Endothelial cell of umbilical vein (primary cell): ENCODE measurements around the gene XAGE3. TPM values are rescaled to one million over a fixed set of nuclear protein-coding genes. Genes with fewer than 3 reads are reported as not detected.

ENCODE experiments used
- BruUV-seq: library from RNA; stranded (reverse); fragments of 400-500 nt; replicated peaks from 2 replicates; lab custom pipeline; 2021; lab: Mats Ljungman, UMichigan
- CTCF ChIA-PET: fragments of 300-600, 350-600 bp; sonication (Branson Sonifier 250); formaldehyde crosslinking; loops from one replicate; lab custom pipeline; 2021; ENCODE audit warnings: antibody characterized with exemption, inconsistent platforms; lab: Charles Lee
- POLR2A ChIA-PET: fragments of 300-600, 350-600 bp; sonication (Branson Sonifier 250); formaldehyde crosslinking; loops from one replicate; lab custom pipeline; 2021; ENCODE audit warnings: antibody characterized with exemption, inconsistent platforms; lab: Charles Lee
- DNase-seq: peaks from one replicate; pipeline ENCODE4 v3.0.0-alpha.2; 2011; ENCODE audit warnings: low read depth, low spot score
- FAIRE-seq: peaks from 2 replicates; lab custom pipeline; 2011; peaks lifted over from hg19 to GRCh38; lab: Jason Lieb, UNC
- H2AFZ ChIP-seq: 2 replicates; pipeline ENCODE4 v1.6.0; 2012; ENCODE audit warnings: low read depth, low read length, control low read depth, inconsistent platforms
- H3K27ac ChIP-seq: 2 replicates; pipeline ENCODE4 v1.5.1; 2011; ENCODE audit warnings: low read depth, mild to moderate bottlenecking, control low read depth, low read length, moderate library complexity; ENCODE audit not compliant: insufficient read depth
- H3K27me3 ChIP-seq, 2 experiments: 2 replicates each; pipeline versions ENCODE4 v1.6.0 to v1.6.1; 2011; ENCODE audit warnings: low read length in 2 of 2, mixed read lengths in 1 of 2; ENCODE audit not compliant: control insufficient read depth in 2 of 2, insufficient read depth in 2 of 2
- H3K36me3 ChIP-seq, 2 experiments: 2 replicates in 1 of 2; 3 replicates in 1 of 2; pipeline ENCODE4 v1.5.1; 2011; ENCODE audit warnings: low read length in 2 of 2, mild to moderate bottlenecking in 1 of 2, moderate library complexity in 1 of 2; ENCODE audit not compliant: control insufficient read depth in 2 of 2, insufficient read depth in 2 of 2; ENCODE audit errors: extremely low read depth in 1 of 2
- H3K4me1 ChIP-seq: 3 replicates; pipeline ENCODE4 v1.5.1; 2011; ENCODE audit warnings: mild to moderate bottlenecking, low read length; ENCODE audit not compliant: control insufficient read depth, insufficient read depth; ENCODE audit errors: extremely low read depth
- H3K4me2 ChIP-seq: 2 replicates; pipeline ENCODE4 v1.6.1; 2011; ENCODE audit warnings: low read length, control low read depth, mixed read lengths; ENCODE audit not compliant: insufficient read depth
- H3K4me3 ChIP-seq, 3 experiments: fragments of 200-600 bp in 1 of 3; sonication (generic), shearing (Covaris generic) in 1 of 3; replicated peaks in 1 of 3; 2 replicates each; pipeline ENCODE4 v1.5.1; 2011 to 2016; ENCODE audit warnings: control low read depth in 3 of 3, low read length in 3 of 3, mild to moderate bottlenecking in 2 of 3, inconsistent platforms in 1 of 3, low read depth in 1 of 3, moderate library complexity in 1 of 3; ENCODE audit not compliant: insufficient read depth in 1 of 3
- H3K79me2 ChIP-seq: 2 replicates; pipeline ENCODE4 v1.6.0; 2012; ENCODE audit warnings: low read length, inconsistent platforms; ENCODE audit not compliant: control insufficient read depth, insufficient read depth
- H3K9ac ChIP-seq: replicated peaks from 2 replicates; pipeline ENCODE3; 2011; ENCODE audit warnings: low read length, control low read depth; ENCODE audit not compliant: insufficient read depth; ENCODE audit errors: extremely low read depth
- H3K9me1 ChIP-seq: replicated peaks from 3 replicates; pipeline ENCODE4 v1.6.0; 2011; ENCODE audit warnings: mild to moderate bottlenecking, low read length; ENCODE audit not compliant: control insufficient read depth, insufficient read depth; ENCODE audit errors: extremely low read depth
- H3K9me3 ChIP-seq: replicated peaks from 2 replicates; pipeline ENCODE4 v1.5.1; 2012; ENCODE audit warnings: low read length, inconsistent platforms; ENCODE audit not compliant: control insufficient read depth, insufficient read depth
- H4K20me1 ChIP-seq: replicated peaks from 2 replicates; pipeline ENCODE3; 2011; ENCODE audit warnings: mild to moderate bottlenecking, low read length; ENCODE audit not compliant: control insufficient read depth, insufficient read depth; ENCODE audit errors: extremely low read depth
- CTCF ChIP-seq, 2 donors: IDR thresholded peaks; 1 replicate in 1 of 2; 2 replicates in 1 of 2; pipeline ENCODE4 v1.5.1; 2011; ENCODE audit warnings: low read length in 2 of 2, mild to moderate bottlenecking in 2 of 2, moderate library complexity in 2 of 2, control low read depth in 1 of 2, inconsistent platforms in 1 of 2, low read depth in 1 of 2; ENCODE audit not compliant: insufficient read depth in 1 of 2; ENCODE audit errors: extremely low read depth in 1 of 2
- EZH2 ChIP-seq: IDR thresholded peaks from 2 replicates; pipeline ENCODE4 v1.6.1; 2012; ENCODE audit warnings: borderline replicate concordance, low read depth, mild to moderate bottlenecking, moderate library complexity, low read length, inconsistent platforms; ENCODE audit not compliant: severe bottlenecking
- FOS ChIP-seq: IDR thresholded peaks from 2 replicates; pipeline ENCODE4 v1.6.1; 2011; ENCODE audit warnings: mild to moderate bottlenecking, low read length, moderate library complexity, borderline replicate concordance; ENCODE audit not compliant: insufficient read depth
- GATA2 ChIP-seq: IDR thresholded peaks from 2 replicates; pipeline ENCODE4 v1.7.0; 2011; ENCODE audit warnings: low read depth, mild to moderate bottlenecking, moderate library complexity, mixed read lengths, low read length; ENCODE audit not compliant: insufficient read length, insufficient read depth
- MAX ChIP-seq: IDR thresholded peaks from 2 replicates; pipeline ENCODE4 v1.6.1; 2011; ENCODE audit not compliant: insufficient read depth, insufficient read length
- POLR2A ChIP-seq: IDR thresholded peaks from 2 replicates; pipeline ENCODE4 v1.6.1; 2012; ENCODE audit warnings: low read depth, mild to moderate bottlenecking, control low read depth, low read length
- POLR2AphosphoS5 ChIP-seq: IDR thresholded peaks from 2 replicates; pipeline ENCODE4 v1.6.1; 2012; ENCODE audit warnings: low read depth, mild to moderate bottlenecking, control low read depth, low read length, moderate library complexity; ENCODE audit not compliant: insufficient read depth
- dilution Hi-C: fragments of 300-500 bp; cut with MboI; formaldehyde crosslinking; loops from one replicate; pipeline ENCODE4 v1.15.0; 2019; ENCODE audit warnings: low sequenced_read_pairs; ENCODE audit not compliant: extremely low pct_ligation_motif_present
- intact Hi-C: fragments of 100-400 bp; cut with micrococcal nuclease; formaldehyde crosslinking; loops from one replicate; pipeline ENCODE4 v1.10.0; 2022
- polyA plus RNA-seq, 4 experiments: library from polyadenylated mRNA; depleted of rRNA in 3 of 4; stranded (reverse) in 3 of 4; unstranded in 1 of 4; fragments of >200 nt; gene quantifications; 2 replicates each; pipeline versions ENCODE4 v1.2.1 to v1.2.3, GENCODE V29; 2011 to 2012; ENCODE audit warnings: missing spikeins in 1 of 4
- total RNA-seq: library from RNA; stranded (reverse); gene quantifications from 2 replicates; pipeline ENCODE4 v1.2.3, GENCODE V29; 2021

The XAGE3 gene
- total and polyA plus RNA-seq, 2 donors (not counting 3 experiments of a cell fraction or from before 2014, with no cell fraction given), result not detected

GRCh38 chrX:52830551-52830950, 37.3 kb downstream of the XAGE3 start:
- Histone ChIP-seq H3K9me1 (no peaks in the 10 kb centered on the region), H3K36me3 (no peaks in the 10 kb centered on the region), H3K27me3 (no peaks in the 10 kb centered on the region), H4K20me1 (no peaks in the 10 kb centered on the region), H3K9ac (no peak overlapping the region), H3K4me3 (no peak overlapping the region), H2AFZ (no peak overlapping the region), H3K79me2 (no peaks in the 10 kb centered on the region), H3K27ac (no peak overlapping the region), H3K9me3 (no peaks in the 10 kb centered on the region), H3K4me2 (no peak overlapping the region), H3K4me1 (no peaks in the 10 kb centered on the region)
- ChIA-PET POLR2A (no interaction called here), CTCF (no interaction called here)
- no peak for DNase-seq
- dilution Hi-C loops, result no loop called here
- BruUV-seq, result no TSS peak
- TF ChIP-seq EZH2 (no peak), GATA2 (no peak), CTCF (IDR thresholded peaks at IDR 0.05; ENCODE audit: extremely low read depth in 1 of 2, insufficient read depth in 1 of 2, low read depth in 1 of 2, low read length in 2 of 2) (no peak), POLR2A (no peak), FOS (no peak), MAX (no peak)
- intact Hi-C loops, result no loop called here
- FAIRE-seq, result no peak

- Histone ChIP-seq H3K27me3 (no peaks in the 10 kb centered on the region), H3K9me1 (no peaks in the 10 kb centered on the region), H3K9ac (no peak overlapping the region), H3K79me2 (no peaks in the 10 kb centered on the region), H3K9me3 (no peaks in the 10 kb centered on the region), H3K4me1 (no peaks in the 10 kb centered on the region), H3K4me2 (no peak overlapping the region), H4K20me1 (no peaks in the 10 kb centered on the region), H3K36me3 (no peaks in the 10 kb centered on the region), H2AFZ (no peak overlapping the region), H3K4me3 (no peak overlapping the region), H3K27ac (no peak overlapping the region)
- BruUV-seq, result no TSS peak
- dilution Hi-C loops, result no loop called here
- intact Hi-C loops, result no loop called here
- CTCF ChIA-PET, result no interaction called here
- POLR2A ChIA-PET, result no interaction called here
- FAIRE-seq, result no peak
- TF ChIP-seq CTCF (IDR thresholded peaks at IDR 0.05; ENCODE audit: extremely low read depth in 1 of 2, insufficient read depth in 1 of 2, low read depth in 1 of 2, low read length in 2 of 2) (no peak), POLR2AphosphoS5 (no peak), MAX (no peak)
- DNase-seq, result no peak
Measured at GRCh38 chrX:52824608-52825007, 43.3 kb downstream of the XAGE3 start.
